GM13977 (cell line): Measurements from ENCODE around the gene TRIM25.
"Not testable (repeated sequence)": the region's sequence is repeated elsewhere in the genome, so short reads cannot be mapped to it uniquely, and the experiment has no call there.

Experiments used
- DNase-seq: peaks from one replicate; pipeline ENCODE4 v3.0.0; 2012; ENCODE audit warnings: low spot score
- CTCF ChIP-seq: IDR thresholded peaks from 2 replicates; pipeline ENCODE4 v1.5.1; 2012; ENCODE audit warnings: mild to moderate bottlenecking, control low read depth; ENCODE audit not compliant: insufficient read depth; ENCODE audit errors: extremely low read depth, missing control alignments
- in situ Hi-C: fragments of 300-500 bp; cut with MboI; formaldehyde crosslinking; loops from one replicate; pipeline ENCODE4 v1.12.0; 2022; ENCODE audit warnings: low sequenced_read_pairs, low pct_unique_long_range_greater_than_20kb, mixed read lengths, inconsistent platforms; ENCODE audit not compliant: unreplicated experiment

Gene TRIM25

GRCh38 chr17:56945938-56946505, 32.2 kb upstream of the TRIM25 start:
- no peak for TF ChIP-seq CTCF
- in situ Hi-C loops: no loop called here
- no peak for DNase-seq

- in situ Hi-C loops: no loop called here
- TF ChIP-seq CTCF: no peak
- no peak for DNase-seq
These were observed 29.8 kb upstream of the TRIM25 start for GRCh38 chr17:56943505-56944125.

- TF ChIP-seq CTCF: peak; percentile 60
- peak; percentile 71 for DNase-seq
- in situ Hi-C loops: loop anchor here (5.0 kb wide), 1 partner anchor 123 kb away; no protein-coding TSS in a partner anchor
These were observed 26.1 kb upstream of the TRIM25 start for GRCh38 chr17:56939869-56940484.

- in situ Hi-C loops: loop anchor here (5.0 kb wide), 1 partner anchor 121 kb away; no protein-coding TSS in a partner anchor
- not testable (repeated sequence) for DNase-seq
These were observed 24.4 kb upstream of the TRIM25 start for GRCh38 chr17:56938206-56938605.

- in situ Hi-C loops: loop anchor here (5.0 kb wide), 1 partner anchor 120 kb away; no protein-coding TSS in a partner anchor
- no peak for DNase-seq
- TF ChIP-seq CTCF: no peak
These were observed 23.8 kb upstream of the TRIM25 start for GRCh38 chr17:56937687-56938086.

GRCh38 chr17:56936697-56937322, 23.0 kb upstream of the TRIM25 start:
- no peak for DNase-seq
- in situ Hi-C loops: loop anchor here (5.0 kb wide), 1 partner anchor 120 kb away; no protein-coding TSS in a partner anchor
- no peak for TF ChIP-seq CTCF

GRCh38 chr17:56935461-56935860, 21.6 kb upstream of the TRIM25 start:
- no peak for DNase-seq
- in situ Hi-C loops: loop anchor here (5.0 kb wide), 1 partner anchor 118 kb away; no protein-coding TSS in a partner anchor
- TF ChIP-seq CTCF: no peak
